ENCODE data around the gene BTLA. TPM values are rescaled to one million over a fixed set of nuclear protein-coding genes. Genes with fewer than 3 reads are reported as not detected.
"Not testable (repeated sequence)": the region's sequence is repeated elsewhere in the genome, so short reads cannot be mapped to it uniquely, and the experiment has no call there.

BTLA gene
- total RNA-seq, 1 experiment from 2014 or later, result not detected

DNA sequence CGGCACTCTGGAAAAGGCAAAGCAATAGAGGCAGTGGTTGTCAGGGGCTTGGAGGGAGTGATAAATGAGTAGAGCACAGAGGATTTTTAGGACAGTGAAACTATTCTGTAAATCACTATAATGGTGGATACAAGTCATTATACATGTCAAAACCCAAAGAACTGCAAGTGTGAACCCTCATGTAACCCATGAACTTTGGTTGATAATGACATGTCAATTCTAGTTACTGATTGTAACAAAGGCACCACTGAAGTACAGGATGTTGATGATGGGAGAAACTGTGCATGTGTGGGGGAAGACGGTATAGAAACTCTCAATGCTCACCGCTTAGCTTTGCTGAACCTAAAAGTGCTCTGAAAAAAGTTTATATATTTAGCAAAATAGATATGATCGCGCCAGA lies 36.0 kb downstream of the BTLA start:
- ChIA-PET POLR2A (interaction anchor here (1.3 kb wide), 1 partner anchor 8 kb away, joined by 3 read pairs; no protein-coding TSS in a partner anchor), CTCF (no interaction called here)
- no peak for DNase-seq (ENCODE audit: unreplicated experiment)
- BruUV-seq (replicated peaks), result no TSS peak
- TF ChIP-seq, protein P1, sequence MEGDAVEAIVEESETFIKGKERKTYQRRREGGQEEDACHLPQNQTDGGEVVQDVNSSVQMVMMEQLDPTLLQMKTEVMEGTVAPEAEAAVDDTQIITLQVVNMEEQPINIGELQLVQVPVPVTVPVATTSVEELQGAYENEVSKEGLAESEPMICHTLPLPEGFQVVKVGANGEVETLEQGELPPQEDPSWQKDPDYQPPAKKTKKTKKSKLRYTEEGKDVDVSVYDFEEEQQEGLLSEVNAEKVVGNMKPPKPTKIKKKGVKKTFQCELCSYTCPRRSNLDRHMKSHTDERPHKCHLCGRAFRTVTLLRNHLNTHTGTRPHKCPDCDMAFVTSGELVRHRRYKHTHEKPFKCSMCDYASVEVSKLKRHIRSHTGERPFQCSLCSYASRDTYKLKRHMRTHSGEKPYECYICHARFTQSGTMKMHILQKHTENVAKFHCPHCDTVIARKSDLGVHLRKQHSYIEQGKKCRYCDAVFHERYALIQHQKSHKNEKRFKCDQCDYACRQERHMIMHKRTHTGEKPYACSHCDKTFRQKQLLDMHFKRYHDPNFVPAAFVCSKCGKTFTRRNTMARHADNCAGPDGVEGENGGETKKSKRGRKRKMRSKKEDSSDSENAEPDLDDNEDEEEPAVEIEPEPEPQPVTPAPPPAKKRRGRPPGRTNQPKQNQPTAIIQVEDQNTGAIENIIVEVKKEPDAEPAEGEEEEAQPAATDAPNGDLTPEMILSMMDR (IDR thresholded peaks at IDR 0.05; ENCODE audit: unreplicated experiment), result no peak
- H3K27ac Mint-ChIP-seq (ENCODE audit: low read depth, unreplicated experiment), result no peak overlapping the region
- intact Hi-C loops (cut with micrococcal nuclease), result no loop called here
- H3K4me1 Mint-ChIP-seq (ENCODE audit: insufficient read depth, unreplicated experiment), result no peaks in the 10 kb centered on the region
- H3K9me3 Mint-ChIP-seq (ENCODE audit: unreplicated experiment), result no peaks in the 10 kb centered on the region
- H3K27me3 Mint-ChIP-seq (ENCODE audit: insufficient read depth, unreplicated experiment), result no peaks in the 10 kb centered on the region
- H3K4me3 Mint-ChIP-seq (ENCODE audit: unreplicated experiment), result no peak overlapping the region
- no peaks in the 10 kb centered on the region for H3K36me3 Mint-ChIP-seq (ENCODE audit: insufficient read depth, unreplicated experiment)

DNA sequence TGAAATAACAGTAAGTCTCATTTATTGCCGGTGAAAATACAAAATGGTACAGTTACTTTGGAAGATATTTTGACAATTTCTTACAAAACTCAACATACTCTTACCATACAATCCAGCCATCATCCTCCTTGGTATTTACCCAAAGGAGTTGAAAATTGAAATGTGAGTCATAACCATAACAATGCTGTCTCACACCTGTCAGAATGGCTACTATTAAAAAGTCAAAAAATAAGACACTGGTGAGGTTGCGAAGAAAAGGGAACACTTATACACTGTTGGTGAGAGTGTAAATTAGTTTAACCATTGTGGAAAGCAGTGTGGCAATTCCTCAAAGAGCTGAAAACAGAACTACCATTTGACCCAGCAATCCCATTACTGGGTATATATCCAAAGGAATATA lies 37.5 kb downstream of the BTLA start:
- H3K4me3 Mint-ChIP-seq (ENCODE audit: unreplicated experiment); H3K36me3 Mint-ChIP-seq (ENCODE audit: insufficient read depth, unreplicated experiment); DNase-seq (ENCODE audit: unreplicated experiment); CTCF ChIA-PET; H3K27ac Mint-ChIP-seq (ENCODE audit: low read depth, unreplicated experiment); BruUV-seq (replicated peaks); H3K4me1 Mint-ChIP-seq (ENCODE audit: insufficient read depth, unreplicated experiment); intact Hi-C loops (cut with micrococcal nuclease); H3K9me3 Mint-ChIP-seq (ENCODE audit: unreplicated experiment); H3K27me3 Mint-ChIP-seq (ENCODE audit: insufficient read depth, unreplicated experiment); POLR2A ChIA-PET: not testable (repeated sequence)

DNA sequence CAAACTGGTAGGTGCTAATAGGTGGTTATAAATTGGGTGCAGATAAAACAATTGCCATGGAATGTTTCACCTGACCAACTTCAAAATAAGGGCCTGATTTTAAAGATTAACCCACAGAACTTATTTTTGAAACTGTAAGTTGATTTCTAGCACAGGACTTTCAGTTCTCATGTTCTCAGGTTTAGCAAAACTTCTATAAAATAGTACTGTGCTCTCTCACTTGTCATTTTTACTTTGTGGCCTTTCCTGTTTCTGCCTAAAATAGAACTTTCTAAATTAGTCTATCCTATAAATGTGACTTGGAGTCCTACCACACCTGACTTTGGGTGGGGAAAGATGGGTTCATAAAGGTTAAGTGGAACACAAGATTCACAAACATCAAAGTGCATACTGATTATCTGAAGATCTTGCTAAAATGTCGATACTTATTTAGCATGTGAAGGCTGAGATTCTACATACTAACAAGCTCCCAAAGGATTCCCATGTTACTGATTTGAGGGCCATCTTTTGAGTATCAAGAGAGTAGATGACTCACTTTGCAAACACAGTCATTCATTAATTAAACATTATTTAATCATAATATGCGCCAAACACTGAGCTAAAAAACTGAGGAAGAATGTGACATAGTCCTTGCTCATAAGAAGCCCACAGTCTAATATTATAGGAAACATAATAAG lies 38.6 kb downstream of the BTLA start:
- TF ChIP-seq, protein P1 (IDR thresholded peaks at IDR 0.05; ENCODE audit: unreplicated experiment), result no peak
- no TSS peak for BruUV-seq (replicated peaks)
- ChIA-PET POLR2A (interaction anchor here (0.7 kb wide), 1 partner anchor 81 kb away, joined by 3 read pairs; no protein-coding TSS in a partner anchor), CTCF (interaction anchor here (0.7 kb wide), 1 partner anchor 58 kb away, joined by 4 read pairs; no protein-coding TSS in a partner anchor)
- Mint-ChIP-seq H3K4me1 (ENCODE audit: insufficient read depth, unreplicated experiment) (no peaks in the 10 kb centered on the region), H3K4me3 (ENCODE audit: unreplicated experiment) (no peak overlapping the region), H3K36me3 (ENCODE audit: insufficient read depth, unreplicated experiment) (no peaks in the 10 kb centered on the region), H3K27ac (ENCODE audit: low read depth, unreplicated experiment) (no peak overlapping the region), H3K27me3 (ENCODE audit: insufficient read depth, unreplicated experiment) (no peaks in the 10 kb centered on the region), H3K9me3 (ENCODE audit: unreplicated experiment) (no peaks in the 10 kb centered on the region)
- no peak for DNase-seq (ENCODE audit: unreplicated experiment)
- intact Hi-C loops (cut with micrococcal nuclease), result no loop called here

DNA sequence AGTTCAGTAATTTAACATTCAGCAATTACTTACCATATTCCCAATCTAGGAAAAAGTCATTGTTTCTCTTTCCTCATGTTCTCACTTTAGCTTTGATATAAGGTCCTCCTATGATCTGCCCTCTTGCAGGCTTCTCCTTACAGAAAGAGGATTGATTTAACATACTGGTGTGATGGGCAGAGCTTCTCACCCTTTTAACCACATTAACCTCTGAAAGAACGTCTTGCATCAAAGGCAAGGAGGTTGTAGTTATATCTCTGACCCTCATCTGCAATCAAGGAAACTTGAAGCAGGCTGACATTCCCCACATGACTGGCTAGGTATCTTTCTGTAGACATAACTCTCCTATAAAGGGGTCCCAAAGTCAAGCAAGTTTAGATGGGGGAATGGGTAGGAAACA lies 39.5 kb downstream of the BTLA start:
- intact Hi-C loops (cut with micrococcal nuclease), result no loop called here
- no peaks in the 10 kb centered on the region for H3K9me3 Mint-ChIP-seq (ENCODE audit: unreplicated experiment)
- no TSS peak for BruUV-seq (replicated peaks)
- H3K4me1 Mint-ChIP-seq (ENCODE audit: insufficient read depth, unreplicated experiment), result no peaks in the 10 kb centered on the region
- ChIA-PET POLR2A (interaction anchor here (0.5 kb wide), 1 partner anchor 263 kb away, joined by 4 read pairs; no protein-coding TSS in a partner anchor), CTCF (no interaction called here)
- no peaks in the 10 kb centered on the region for H3K36me3 Mint-ChIP-seq (ENCODE audit: insufficient read depth, unreplicated experiment)
- H3K4me3 Mint-ChIP-seq (ENCODE audit: unreplicated experiment), result no peak overlapping the region
- TF ChIP-seq, protein P1 (IDR thresholded peaks at IDR 0.05; ENCODE audit: unreplicated experiment), result no peak
- no peak overlapping the region for H3K27ac Mint-ChIP-seq (ENCODE audit: low read depth, unreplicated experiment)
- no peaks in the 10 kb centered on the region for H3K27me3 Mint-ChIP-seq (ENCODE audit: insufficient read depth, unreplicated experiment)
- DNase-seq (ENCODE audit: unreplicated experiment), result no peak

All from MCF 10A (cell line).